Inferior parietal cortex (tissue), 1 donor: Measurements from ENCODE around the gene FIGN.

ENCODE experiments used
- DNase-seq: peaks from one replicate; pipeline ENCODE4 v3.0.0-alpha.2; 2016; ENCODE audit errors: extremely low spot score

FIGN gene

GRCh38 chr2:163736433-163737189, 803 bp upstream of the FIGN start:
- peak; percentile 22 for DNase-seq

GRCh38 chr2:163734881-163735684, 725 bp downstream of the FIGN start:
- peak; percentile 66 for DNase-seq

GRCh38 chr2:163734401-163734800, 1.4 kb downstream of the FIGN start:
- no peak for DNase-seq

GRCh38 chr2:163733956-163734355, 1.9 kb downstream of the FIGN start:
- DNase-seq, result peak; percentile 30

- DNase-seq, result peak; percentile 74
These were observed 2.4 kb downstream of the FIGN start for GRCh38 chr2:163733301-163733938.

- peak; percentile 68 for DNase-seq
These were observed 3.1 kb downstream of the FIGN start for GRCh38 chr2:163732727-163733126.

GRCh38 chr2:163731735-163732134, 4.1 kb downstream of the FIGN start:
- DNase-seq, result peak; percentile 62

- DNase-seq, result no peak
These were observed 5.3 kb downstream of the FIGN start for GRCh38 chr2:163730556-163730955.

- DNase-seq, result peak; percentile 17
These were observed 6.1 kb downstream of the FIGN start for GRCh38 chr2:163729636-163730273.

- no peak for DNase-seq
These were observed 11.9 kb downstream of the FIGN start for GRCh38 chr2:163723881-163724280.

- DNase-seq, result peak; percentile 6
These were observed 12.5 kb downstream of the FIGN start for GRCh38 chr2:163723348-163723747.

- DNase-seq, result peak; percentile 46
These were observed 16.5 kb downstream of the FIGN start for GRCh38 chr2:163719331-163719730.

- DNase-seq, result peak; percentile 69
These were observed 17.7 kb downstream of the FIGN start for GRCh38 chr2:163717993-163718680.

- peak; percentile 53 for DNase-seq
These were observed 18.3 kb downstream of the FIGN start for GRCh38 chr2:163717515-163717914.

- no peak for DNase-seq
These were observed 19.7 kb downstream of the FIGN start for GRCh38 chr2:163716101-163716500.

GRCh38 chr2:163715668-163716067, 20.1 kb downstream of the FIGN start:
- no peak for DNase-seq

GRCh38 chr2:163715199-163715598, 20.6 kb downstream of the FIGN start:
- no peak for DNase-seq

- DNase-seq, result no peak
These were observed 22.1 kb downstream of the FIGN start for GRCh38 chr2:163713534-163714311.

- DNase-seq, result no peak
These were observed 24.1 kb downstream of the FIGN start for GRCh38 chr2:163711699-163712098.

- no peak for DNase-seq
These were observed 24.6 kb downstream of the FIGN start for GRCh38 chr2:163711258-163711657.

GRCh38 chr2:163709270-163709669, 26.5 kb downstream of the FIGN start:
- DNase-seq, result no peak
